IPS-15b (cell line): Measurements from ENCODE around the gene GCM1.
"Not testable (repeated sequence)": the region's sequence is repeated elsewhere in the genome, so short reads cannot be mapped to it uniquely, and the experiment has no call there.

ENCODE experiments used
- H3K27me3 ChIP-seq: one replicate; pipeline ENCODE4 v1.6.1; 2013; ENCODE audit warnings: low read length; ENCODE audit not compliant: control insufficient read depth, insufficient read depth
- H3K36me3 ChIP-seq: one replicate; pipeline ENCODE4 v1.6.1; 2013; ENCODE audit warnings: low read length; ENCODE audit not compliant: control insufficient read depth, insufficient read depth
- H3K4me1 ChIP-seq: one replicate; pipeline ENCODE4 v1.6.1; 2013; ENCODE audit warnings: mild to moderate bottlenecking, low read length; ENCODE audit not compliant: control insufficient read depth, insufficient read depth
- H3K4me3 ChIP-seq: one replicate; pipeline ENCODE4 v1.5.1; 2013; ENCODE audit warnings: low read depth, low read length
- H3K9ac ChIP-seq: one replicate; pipeline ENCODE4 v1.6.1; 2013; ENCODE audit warnings: low read depth, mild to moderate bottlenecking, low read length
- H3K9me3 ChIP-seq: one replicate; pipeline ENCODE4 v1.6.1; 2013; ENCODE audit warnings: mild to moderate bottlenecking, low read length; ENCODE audit not compliant: control insufficient read depth, insufficient read depth

The GCM1 gene

GRCh38 chr6:53171605-53172467, 23.2 kb upstream of the GCM1 start:
- H3K27me3 ChIP-seq = no peaks in the 10 kb centered on the region
- no peak overlapping the region for H3K9ac ChIP-seq
- H3K4me1 ChIP-seq = no peaks in the 10 kb centered on the region
- H3K36me3 ChIP-seq = no peaks in the 10 kb centered on the region
- no peaks in the 10 kb centered on the region for H3K9me3 ChIP-seq
- H3K4me3 ChIP-seq = no peak overlapping the region

- Histone ChIP-seq H3K9ac (no peak overlapping the region), H3K4me3 (no peak overlapping the region), H3K36me3 (no peaks in the 10 kb centered on the region), H3K9me3 (no peaks in the 10 kb centered on the region), H3K4me1 (no peaks in the 10 kb centered on the region), H3K27me3 (no peaks in the 10 kb centered on the region)
These were observed 20.1 kb upstream of the GCM1 start for GRCh38 chr6:53168516-53169267.

GRCh38 chr6:53165293-53165692, 16.7 kb upstream of the GCM1 start:
- Histone ChIP-seq H3K36me3 (no peaks in the 10 kb centered on the region), H3K4me1 (no peaks in the 10 kb centered on the region), H3K27me3 (no peaks in the 10 kb centered on the region), H3K9me3 (no peaks in the 10 kb centered on the region), H3K9ac (no peak overlapping the region), H3K4me3 (no peak overlapping the region)

GRCh38 chr6:53162606-53163005, 14.0 kb upstream of the GCM1 start:
- H3K27me3 ChIP-seq = no peaks in the 10 kb centered on the region
- no peaks in the 10 kb centered on the region for H3K36me3 ChIP-seq
- H3K4me1 ChIP-seq = no peaks in the 10 kb centered on the region
- no peak overlapping the region for H3K9ac ChIP-seq
- H3K4me3 ChIP-seq = no peak overlapping the region
- H3K9me3 ChIP-seq = no peaks in the 10 kb centered on the region

GRCh38 chr6:53161481-53162009, 12.9 kb upstream of the GCM1 start:
- H3K4me3 ChIP-seq = no peak overlapping the region
- H3K27me3 ChIP-seq = no peaks in the 10 kb centered on the region
- H3K9me3 ChIP-seq = no peaks in the 10 kb centered on the region
- no peaks in the 10 kb centered on the region for H3K36me3 ChIP-seq
- H3K9ac ChIP-seq = no peak overlapping the region
- no peaks in the 10 kb centered on the region for H3K4me1 ChIP-seq

GRCh38 chr6:53159558-53159957, 10.9 kb upstream of the GCM1 start:
- Histone ChIP-seq H3K36me3 (no peaks in the 10 kb centered on the region), H3K27me3 (no peaks in the 10 kb centered on the region), H3K9ac (no peak overlapping the region), H3K4me3 (no peak overlapping the region), H3K9me3 (no peaks in the 10 kb centered on the region), H3K4me1 (no peaks in the 10 kb centered on the region)

GRCh38 chr6:53158076-53158475, 9.4 kb upstream of the GCM1 start:
- not testable (repeated sequence) for H3K4me3 ChIP-seq, H3K36me3 ChIP-seq, H3K9ac ChIP-seq, H3K4me1 ChIP-seq, H3K9me3 ChIP-seq, H3K27me3 ChIP-seq

- H3K9me3 ChIP-seq, H3K9ac ChIP-seq, H3K27me3 ChIP-seq, H3K4me3 ChIP-seq, H3K4me1 ChIP-seq, H3K36me3 ChIP-seq: not testable (repeated sequence)
These were observed 6.6 kb upstream of the GCM1 start for GRCh38 chr6:53155279-53155678.

GRCh38 chr6:53154794-53155193, 6.2 kb upstream of the GCM1 start:
- H3K9ac ChIP-seq = no peak overlapping the region
- no peak overlapping the region for H3K4me3 ChIP-seq
- no peaks in the 10 kb centered on the region for H3K4me1 ChIP-seq
- no peaks in the 10 kb centered on the region for H3K27me3 ChIP-seq
- H3K36me3 ChIP-seq = no peaks in the 10 kb centered on the region
- no peaks in the 10 kb centered on the region for H3K9me3 ChIP-seq

GRCh38 chr6:53154071-53154470, 5.4 kb upstream of the GCM1 start:
- H3K9ac ChIP-seq = no peak overlapping the region

GRCh38 chr6:53152576-53152975, 3.9 kb upstream of the GCM1 start:
- no peak overlapping the region for H3K9ac ChIP-seq
- no peaks in the 10 kb centered on the region for H3K9me3 ChIP-seq
- H3K36me3 ChIP-seq = no peaks in the 10 kb centered on the region
- no peak overlapping the region for H3K4me3 ChIP-seq
- no peaks in the 10 kb centered on the region for H3K27me3 ChIP-seq
- no peaks in the 10 kb centered on the region for H3K4me1 ChIP-seq

More at GRCh38 chr6:53154071-53154470, 5.4 kb upstream of the GCM1 start:
- H3K27me3 ChIP-seq = no peaks in the 10 kb centered on the region
- H3K4me1 ChIP-seq = no peaks in the 10 kb centered on the region
- H3K36me3 ChIP-seq = no peaks in the 10 kb centered on the region
- H3K4me3 ChIP-seq = no peak overlapping the region
- H3K9me3 ChIP-seq = no peaks in the 10 kb centered on the region

- Histone ChIP-seq H3K9ac (no peak overlapping the region), H3K4me3 (no peak overlapping the region), H3K4me1 (no peaks in the 10 kb centered on the region), H3K27me3 (no peaks in the 10 kb centered on the region), H3K9me3 (no peaks in the 10 kb centered on the region), H3K36me3 (no peaks in the 10 kb centered on the region)
These were observed 3.0 kb upstream of the GCM1 start for GRCh38 chr6:53151676-53152075.
